ENCODE results near the gene PIF1. TPM values are rescaled to one million over a fixed set of nuclear protein-coding genes. Genes with fewer than 3 reads are reported as not detected.

PIF1 gene
- total RNA-seq, 1 donor from 2014 or later = 5.5 TPM

- Mint-ChIP-seq H3K27me3 (no peaks in the 10 kb centered on the region), H3K36me3 (ENCODE audit: low read depth) (peaks cover 71% of the 10 kb centered on the region), H3K9me3 (no peaks in the 10 kb centered on the region), H3K27ac (peak overlapping the region; percentile 71), H3K4me3 (peak overlapping the region; percentile 41), H3K4me1 (peaks cover 41% of the 10 kb centered on the region)
- TF ChIP-seq CTCF (IDR thresholded peaks at IDR 0.05) = no peak
- CTCF ChIA-PET = interaction anchor here (1.9 kb wide), 1 partner anchor 29 kb away, joined by 17 read pairs; no protein-coding TSS in a partner anchor
- ATAC-seq (ENCODE audit: low read depth) (peak; percentile 90), DNase-seq (peak; percentile 39)
- POLR2A ChIA-PET = interaction anchor here (0.6 to 3.7 kb wide), 5 partner anchors 10 to 171 kb away, joined by 3 to 42 read pairs (median 4); no protein-coding TSS in a partner anchor
- intact Hi-C loops (cut with micrococcal nuclease) = loop anchor here (1.0 to 2.0 kb wide), 4 partner anchors 17 to 39 kb away; partner anchors contain the start of gene PLEKHO2
Measured at GRCh38 chr15:64865126-64865997, 39.9 kb upstream of the PIF1 start.

- Mint-ChIP-seq H3K36me3 (ENCODE audit: low read depth) (peaks cover 73% of the 10 kb centered on the region), H3K27ac (peak overlapping the region; percentile 71), H3K9me3 (no peaks in the 10 kb centered on the region), H3K27me3 (no peaks in the 10 kb centered on the region), H3K4me1 (peaks cover 33% of the 10 kb centered on the region), H3K4me3 (no peak overlapping the region)
- ChIA-PET CTCF (interaction anchor here (0.7 to 1.9 kb wide), 5 partner anchors 28 to 133 kb away, joined by 3 to 17 read pairs (median 3); no protein-coding TSS in a partner anchor), POLR2A (interaction anchor here (1.6 to 3.7 kb wide), 3 partner anchors 8 to 30 kb away, joined by 4 to 42 read pairs (median 19); no protein-coding TSS in a partner anchor)
- DNase-seq (no peak), ATAC-seq (ENCODE audit: low read depth) (no peak)
- no peak for TF ChIP-seq CTCF (IDR thresholded peaks at IDR 0.05)
- intact Hi-C loops (cut with micrococcal nuclease) = loop anchor here (2.0 kb wide), 3 partner anchors 19 to 41 kb away; partner anchors contain the start of gene PLEKHO2
Measured at GRCh38 chr15:64864068-64864467, 38.6 kb upstream of the PIF1 start.

- POLR2A ChIA-PET = interaction anchor here (0.9 kb wide), 1 partner anchor 11 kb away, joined by 3 read pairs; no protein-coding TSS in a partner anchor
- H3K27ac Mint-ChIP-seq = no peak overlapping the region
Measured at GRCh38 chr15:64862408-64862807, 37.0 kb upstream of the PIF1 start.

GRCh38 chr15:64861960-64862359 is 36.5 kb upstream of the PIF1 start:
- no peak for DNase-seq
- intact Hi-C loops (cut with micrococcal nuclease) = no loop called here
- Mint-ChIP-seq H3K27me3 (no peaks in the 10 kb centered on the region), H3K9me3 (no peaks in the 10 kb centered on the region), H3K4me1 (peaks cover 52% of the 10 kb centered on the region), H3K36me3 (ENCODE audit: low read depth) (peaks cover 84% of the 10 kb centered on the region), H3K27ac (peak overlapping the region; percentile 32), H3K4me3 (no peak overlapping the region)
- ATAC-seq (ENCODE audit: low read depth) = no peak
- no peak for TF ChIP-seq CTCF (IDR thresholded peaks at IDR 0.05)
- POLR2A ChIA-PET = interaction anchor here (0.6 to 1.2 kb wide), 4 partner anchors 12 to 86 kb away, joined by 3 to 6 read pairs (median 3); no protein-coding TSS in a partner anchor
- CTCF ChIA-PET = no interaction called here

More at GRCh38 chr15:64862408-64862807, 37.0 kb upstream of the PIF1 start:
- Mint-ChIP-seq H3K4me1 (peaks cover 48% of the 10 kb centered on the region), H3K36me3 (ENCODE audit: low read depth) (peaks cover 84% of the 10 kb centered on the region), H3K4me3 (no peak overlapping the region), H3K9me3 (no peaks in the 10 kb centered on the region), H3K27me3 (no peaks in the 10 kb centered on the region)
- no peak for DNase-seq
- CTCF ChIA-PET = no interaction called here
- intact Hi-C loops (cut with micrococcal nuclease) = no loop called here
- no peak for ATAC-seq (ENCODE audit: low read depth)
- no peak for TF ChIP-seq CTCF (IDR thresholded peaks at IDR 0.05)

GRCh38 chr15:64861331-64861730 is 35.9 kb upstream of the PIF1 start:
- DNase-seq = no peak
- Mint-ChIP-seq H3K4me3 (no peak overlapping the region), H3K9me3 (no peaks in the 10 kb centered on the region), H3K27me3 (no peaks in the 10 kb centered on the region), H3K27ac (no peak overlapping the region), H3K4me1 (peaks cover 58% of the 10 kb centered on the region), H3K36me3 (ENCODE audit: low read depth) (peaks cover 83% of the 10 kb centered on the region)
- TF ChIP-seq CTCF (IDR thresholded peaks at IDR 0.05) = no peak
- intact Hi-C loops (cut with micrococcal nuclease) = no loop called here
- no peak for ATAC-seq (ENCODE audit: low read depth)
- CTCF ChIA-PET = no interaction called here
- POLR2A ChIA-PET = interaction anchor here (0.6 to 1.2 kb wide), 2 partner anchors 31 to 34 kb away, joined by 3 read pairs; no protein-coding TSS in a partner anchor
